OCI-LY1 (cell line): ENCODE data around the gene ATXN1.

ENCODE experiments used
- H2AFZ ChIP-seq: fragments of 200-600 bp; sonication (generic), shearing (Covaris generic); 2 replicates; pipeline ENCODE4 v1.6.0; 2014; ENCODE audit warnings: antibody characterized with exemption, mild to moderate bottlenecking, low read length
- H3F3A ChIP-seq: fragments of 200-600 bp; sonication (generic), shearing (Covaris generic); 2 replicates; pipeline ENCODE4 v1.6.0; 2014; ENCODE audit warnings: mild to moderate bottlenecking, antibody characterized with exemption, low read length, moderate library complexity; ENCODE audit not compliant: insufficient read depth
- H3K27ac ChIP-seq: fragments of 200-600 bp; sonication (generic); 2 replicates; pipeline ENCODE4 v1.5.1; 2014; ENCODE audit warnings: low read length, mixed run types, mild to moderate bottlenecking, low read depth; ENCODE audit not compliant: poor library complexity, severe bottlenecking
- H3K27me3 ChIP-seq: fragments of 200-600 bp; sonication (generic); 2 replicates; pipeline ENCODE4 v1.6.0; 2014; ENCODE audit warnings: antibody characterized with exemption, mild to moderate bottlenecking, low read length, moderate library complexity; ENCODE audit not compliant: insufficient read depth
- H3K36me3 ChIP-seq: fragments of 200-600 bp; sonication (generic); 2 replicates; pipeline ENCODE4 v1.6.1; 2014; ENCODE audit warnings: mild to moderate bottlenecking, antibody characterized with exemption, low read length, moderate library complexity, mixed read lengths; ENCODE audit not compliant: insufficient read depth
- H3K4me1 ChIP-seq: fragments of 200-600 bp; sonication (generic); 2 replicates; pipeline ENCODE4 v1.5.1; 2014; ENCODE audit warnings: mild to moderate bottlenecking, low read length, moderate library complexity; ENCODE audit not compliant: insufficient read depth, severe bottlenecking
- H3K4me2 ChIP-seq: fragments of 200-600 bp; sonication (generic), shearing (Covaris generic); 2 replicates; pipeline ENCODE4 v1.6.1; 2014; ENCODE audit warnings: low read length
- H3K4me3 ChIP-seq: fragments of 200-600 bp; sonication (generic); 2 replicates; pipeline ENCODE4 v1.5.1; 2014; ENCODE audit warnings: low read length, low read depth, mild to moderate bottlenecking, mixed read lengths; ENCODE audit not compliant: poor library complexity, severe bottlenecking
- H3K79me2 ChIP-seq: fragments of 200-600 bp; shearing (Covaris generic); 2 replicates; pipeline ENCODE4 v1.6.1; 2016; ENCODE audit warnings: mixed run types, low read length, mixed read lengths; ENCODE audit not compliant: insufficient read depth
- H3K9ac ChIP-seq: fragments of 200-600 bp; sonication (generic), shearing (Covaris generic); 2 replicates; pipeline ENCODE4 v1.6.1; 2014; ENCODE audit warnings: mild to moderate bottlenecking, low read length, mixed read lengths
- H3K9me2 ChIP-seq: fragments of 200-600 bp; sonication (generic), shearing (Covaris generic); 2 replicates; pipeline ENCODE4 v1.6.1; 2014; ENCODE audit warnings: low read depth, mild to moderate bottlenecking, low read length, mixed read lengths
- H3K9me3 ChIP-seq: fragments of 200-600 bp; shearing (Covaris generic); 2 replicates; pipeline ENCODE4 v1.6.1; 2014; ENCODE audit warnings: low read length, mixed read lengths
- H4K20me1 ChIP-seq: fragments of 200-600 bp; sonication (generic), shearing (Covaris generic); 2 replicates; pipeline ENCODE4 v1.6.0; 2016; ENCODE audit warnings: mild to moderate bottlenecking, low read length; ENCODE audit not compliant: insufficient read depth
- CTCF ChIP-seq: fragments of 200-600 bp; sonication (generic), shearing (Covaris generic); IDR thresholded peaks from 2 replicates; pipeline ENCODE4 v1.5.1; 2017; ENCODE audit warnings: mild to moderate bottlenecking, antibody characterized with exemption, low read length, moderate library complexity, mixed read lengths
- EZH2 ChIP-seq: fragments of 200-600 bp; sonication (generic), shearing (Covaris generic); IDR thresholded peaks from 2 replicates; pipeline ENCODE4 v1.8.0; 2017; ENCODE audit warnings: borderline replicate concordance, mixed run types, mild to moderate bottlenecking, antibody characterized with exemption, low read length, moderate library complexity, mixed read lengths

Gene ATXN1

GRCh38 chr6:16578695-16579285 is 182.5 kb downstream of the ATXN1 start:
- no peaks in the 10 kb centered on the region for H3K9me3 ChIP-seq
- H3K36me3 ChIP-seq = no peaks in the 10 kb centered on the region
- H3K79me2 ChIP-seq = no peaks in the 10 kb centered on the region
- H3F3A ChIP-seq = no peaks in the 10 kb centered on the region
- H3K9me2 ChIP-seq = no peaks in the 10 kb centered on the region
- no peak overlapping the region for H3K9ac ChIP-seq
- no peaks in the 10 kb centered on the region for H3K4me1 ChIP-seq
- TF ChIP-seq EZH2 = no peak
- H4K20me1 ChIP-seq = no peaks in the 10 kb centered on the region
- H2AFZ ChIP-seq = no peak overlapping the region
- H3K27me3 ChIP-seq = no peaks in the 10 kb centered on the region
- no peak overlapping the region for H3K4me3 ChIP-seq
- no peak overlapping the region for H3K27ac ChIP-seq
- no peak overlapping the region for H3K4me2 ChIP-seq

- H3K4me1 ChIP-seq = no peaks in the 10 kb centered on the region
- H3K4me2 ChIP-seq = no peak overlapping the region
- H3F3A ChIP-seq = no peaks in the 10 kb centered on the region
- H3K4me3 ChIP-seq = no peak overlapping the region
- H3K9me2 ChIP-seq = no peaks in the 10 kb centered on the region
- TF ChIP-seq CTCF (no peak), EZH2 (no peak)
- H4K20me1 ChIP-seq = no peaks in the 10 kb centered on the region
- no peaks in the 10 kb centered on the region for H3K27me3 ChIP-seq
- no peaks in the 10 kb centered on the region for H3K36me3 ChIP-seq
- H3K27ac ChIP-seq = no peak overlapping the region
- H2AFZ ChIP-seq = no peak overlapping the region
- H3K9ac ChIP-seq = no peak overlapping the region
- H3K9me3 ChIP-seq = no peaks in the 10 kb centered on the region
- H3K79me2 ChIP-seq = no peaks in the 10 kb centered on the region
Measured at GRCh38 chr6:16576451-16577368, 184.6 kb downstream of the ATXN1 start.

GRCh38 chr6:16575655-16576054 is 185.6 kb downstream of the ATXN1 start:
- Histone ChIP-seq H3K79me2 (no peaks in the 10 kb centered on the region), H3K9me3 (no peaks in the 10 kb centered on the region), H3K4me1 (no peaks in the 10 kb centered on the region), H4K20me1 (no peaks in the 10 kb centered on the region), H3K9me2 (no peaks in the 10 kb centered on the region), H3K9ac (no peak overlapping the region), H3K4me2 (no peak overlapping the region), H3F3A (no peaks in the 10 kb centered on the region), H3K4me3 (no peak overlapping the region), H3K27me3 (no peaks in the 10 kb centered on the region), H3K36me3 (no peaks in the 10 kb centered on the region), H2AFZ (no peak overlapping the region), H3K27ac (no peak overlapping the region)
- TF ChIP-seq CTCF (no peak), EZH2 (no peak)
